ENCODE data around the gene CTNNA3. TPM values are rescaled to one million over a fixed set of nuclear protein-coding genes. Genes with fewer than 3 reads are reported as not detected.

CTNNA3 gene
- total and polyA plus RNA-seq, 2 donors (not counting 3 experiments of a cell fraction or from before 2014, with no cell fraction given), result not detected

- H3K4me3 ChIP-seq (replicated peaks in 1 of 3; ENCODE audit: insufficient read depth in 1 of 3, low read depth in 1 of 3, low read length in 3 of 3), result no peak overlapping the region
- no peak overlapping the region for H3K4me2 ChIP-seq (ENCODE audit: insufficient read depth, low read length)
- no peaks in the 10 kb centered on the region for H3K36me3 ChIP-seq (ENCODE audit: control insufficient read depth in 2 of 2, extremely low read depth in 1 of 2, insufficient read depth in 2 of 2, low read length in 2 of 2)
- no TSS peak for BruUV-seq (replicated peaks)
- H2AFZ ChIP-seq (ENCODE audit: low read depth, low read length), result no peak overlapping the region
- peaks cover 0 to 2% of the 10 kb centered on the region in 2 experiments for H3K27me3 ChIP-seq (ENCODE audit: control insufficient read depth in 2 of 2, insufficient read depth in 2 of 2, low read length in 2 of 2)
- no peaks in the 10 kb centered on the region for H3K9me1 ChIP-seq (replicated peaks; ENCODE audit: control insufficient read depth, extremely low read depth, insufficient read depth, low read length)
- DNase-seq (ENCODE audit: low read depth, low spot score), result no peak
- no peaks in the 10 kb centered on the region for H3K79me2 ChIP-seq (ENCODE audit: control insufficient read depth, insufficient read depth, low read length)
- no peaks in the 10 kb centered on the region for H4K20me1 ChIP-seq (replicated peaks; ENCODE audit: control insufficient read depth, extremely low read depth, insufficient read depth, low read length)
- no peaks in the 10 kb centered on the region for H3K9me3 ChIP-seq (replicated peaks; ENCODE audit: control insufficient read depth, insufficient read depth, low read length)
- no peak overlapping the region for H3K27ac ChIP-seq (ENCODE audit: insufficient read depth, low read depth, low read length)
- H3K9ac ChIP-seq (replicated peaks; ENCODE audit: extremely low read depth, insufficient read depth, low read length), result no peak overlapping the region
- POLR2A ChIA-PET, result no interaction called here
- intact Hi-C loops (cut with micrococcal nuclease), result no loop called here
- H3K4me1 ChIP-seq (ENCODE audit: control insufficient read depth, extremely low read depth, insufficient read depth, low read length), result no peaks in the 10 kb centered on the region
- dilution Hi-C loops (cut with MboI; ENCODE audit: extremely low pct_ligation_motif_present, low sequenced_read_pairs), result no loop called here
- FAIRE-seq, result no peak
- CTCF ChIA-PET, result interaction anchor here (0.8 kb wide), 1 partner anchor 21 kb away, joined by 4 read pairs; no protein-coding TSS in a partner anchor
- TF ChIP-seq EZH2 (IDR thresholded peaks at IDR 0.05; ENCODE audit: borderline replicate concordance, low read depth, low read length, severe bottlenecking) (no peak), CTCF (IDR thresholded peaks at IDR 0.05; ENCODE audit: extremely low read depth in 1 of 2, insufficient read depth in 1 of 2, low read depth in 1 of 2, low read length in 2 of 2) (no peak), POLR2AphosphoS5 (IDR thresholded peaks at IDR 0.05; ENCODE audit: insufficient read depth, low read depth, low read length) (no peak), FOS (IDR thresholded peaks at IDR 0.05; ENCODE audit: borderline replicate concordance, insufficient read depth, low read length) (no peak), GATA2 (IDR thresholded peaks at IDR 0.05; ENCODE audit: insufficient read depth, insufficient read length, low read depth, low read length) (no peak), MYC (IDR thresholded peaks at IDR 0.05; ENCODE audit: low read depth, low read length) (no peak), MAX (IDR thresholded peaks at IDR 0.05; ENCODE audit: insufficient read depth, insufficient read length) (no peak), POLR2A (IDR thresholded peaks at IDR 0.05; ENCODE audit: low read depth, low read length) (no peak), JUN (IDR thresholded peaks at IDR 0.05; ENCODE audit: borderline replicate concordance, insufficient read depth, insufficient read length, low read depth) (no peak)
Observed at GRCh38 chr10:67284589-67284988, 411.4 kb downstream of the CTNNA3 start.
